ACHN (cell line): Measurements from ENCODE around the gene CYP2E1.
"Not testable (repeated sequence)": the region's sequence is repeated elsewhere in the genome, so short reads cannot be mapped to it uniquely, and the experiment has no call there.

Experiments
- DNase-seq: peaks from one replicate; pipeline ENCODE4 v3.0.0-alpha.2; 2015
- in situ Hi-C: cut with HindIII; loops from 2 replicates; pipeline ENCODE4 v1.10.0; 2017; ENCODE audit warnings: low sequenced_read_pairs, low pct_ligation_motif_present, low pct_unique_long_range_greater_than_20kb

Gene CYP2E1

DNA sequence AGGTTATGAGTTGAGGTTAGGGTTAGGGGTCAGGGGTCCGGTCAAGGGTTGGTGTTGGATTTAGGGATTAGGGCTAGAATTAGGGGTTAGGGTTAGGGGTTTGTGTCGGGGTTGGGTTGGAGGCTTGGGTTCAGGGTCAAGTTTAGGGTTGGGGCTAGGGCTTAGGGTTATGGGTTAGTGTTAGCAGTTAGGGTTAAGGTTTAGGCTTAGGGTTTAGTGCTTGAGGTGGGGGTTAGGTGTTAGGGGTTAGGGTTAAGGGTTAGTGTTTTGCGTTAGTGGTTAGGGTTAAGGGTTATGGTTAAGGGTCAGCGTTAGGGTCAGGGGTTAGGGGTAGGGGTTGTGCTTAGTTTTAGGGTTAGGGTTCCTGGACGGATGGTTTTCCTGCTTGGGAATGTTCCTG, 40.0 kb downstream of the CYP2E1 start:
- in situ Hi-C loops, result no loop called here

DNA sequence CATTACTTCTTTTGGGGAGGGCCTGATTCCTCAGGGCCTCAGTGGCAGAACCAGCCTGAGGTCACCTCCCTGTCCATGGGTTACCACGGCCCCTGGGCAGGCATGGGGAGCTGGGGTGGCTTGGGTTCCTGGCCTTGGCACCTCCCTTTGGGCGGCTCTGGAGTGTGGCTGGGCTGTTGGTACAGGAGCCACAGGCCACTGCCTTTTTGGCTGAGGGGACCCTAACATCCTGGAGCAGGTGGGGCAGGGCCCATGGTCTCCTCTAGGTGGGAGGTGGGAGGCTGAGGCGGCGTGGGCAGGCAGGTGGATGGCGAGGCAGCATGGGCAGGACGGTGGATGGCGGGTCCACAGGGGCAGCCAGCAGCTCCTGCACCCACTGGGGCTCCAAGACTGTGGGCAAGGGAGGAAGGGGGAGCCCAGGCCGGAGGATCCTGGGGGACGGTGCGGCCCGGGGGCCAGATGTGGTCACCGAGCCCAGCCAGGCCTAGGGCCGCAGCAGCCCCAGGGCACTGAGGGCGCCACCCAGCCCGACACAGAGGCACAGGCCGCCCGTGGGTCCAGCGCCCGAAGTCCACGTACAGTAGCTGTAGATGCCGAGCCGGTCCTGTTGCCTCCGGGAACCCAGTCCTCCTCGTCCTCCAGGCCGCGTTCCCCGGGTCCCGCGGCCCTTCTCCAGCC, 40.6 kb downstream of the CYP2E1 start:
- in situ Hi-C loops, result no loop called here
- DNase-seq, result no peak

More for the DNA sequence above, 40.0 kb downstream of the CYP2E1 start:
- DNase-seq, result no peak

DNA sequence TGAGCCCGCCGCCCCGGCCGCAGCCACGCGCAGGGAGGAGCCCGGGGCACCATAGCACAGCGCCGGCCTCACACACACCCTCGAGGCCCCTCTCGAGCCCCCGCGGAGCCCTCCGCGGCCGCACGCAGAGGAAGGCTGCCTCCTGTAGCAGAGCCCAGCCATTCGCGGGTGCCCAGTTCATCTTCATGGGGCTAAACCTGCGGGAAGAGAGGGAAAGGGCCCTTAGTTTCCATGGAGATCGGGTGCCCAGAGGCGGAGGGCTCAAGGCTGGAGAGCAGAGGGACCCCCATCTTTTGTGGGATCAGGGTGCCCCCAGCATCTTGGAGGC, 41.1 kb downstream of the CYP2E1 start:
- no peak for DNase-seq
- in situ Hi-C loops, result no loop called here

DNA sequence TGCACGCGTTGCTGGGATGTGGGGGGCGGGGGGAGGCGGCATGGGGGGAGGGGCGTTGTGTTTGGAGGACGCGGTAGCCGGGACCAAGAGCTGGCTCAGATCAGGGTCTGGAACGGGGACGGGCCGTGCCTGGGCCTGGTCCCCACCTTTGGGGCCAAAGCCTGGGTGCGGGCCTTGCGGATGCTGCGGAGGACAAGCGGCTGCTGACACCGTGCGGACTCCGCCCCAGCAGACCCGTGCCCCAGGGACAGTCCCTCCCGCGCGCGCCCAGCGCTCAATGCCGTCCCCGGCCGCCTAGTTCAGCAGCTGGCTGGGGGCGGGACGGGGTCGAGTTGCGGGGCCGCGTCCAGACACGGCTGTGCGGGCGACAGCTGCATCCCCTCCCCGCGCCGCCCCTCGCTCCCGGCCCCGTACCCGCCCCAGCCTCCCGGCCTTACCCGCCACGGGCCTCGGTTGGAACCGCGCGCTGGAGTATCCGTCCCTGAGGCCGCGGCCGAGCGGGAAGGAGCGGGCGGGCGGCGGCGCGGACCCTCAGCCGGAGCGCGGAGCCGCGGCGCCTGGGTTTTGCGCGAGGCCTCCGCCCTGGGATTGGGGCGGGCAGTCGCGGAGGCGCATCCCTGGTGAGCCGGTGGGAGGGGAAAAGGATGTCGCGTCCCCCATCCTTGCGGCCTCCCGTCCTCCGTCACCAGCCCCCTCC, 41.8 kb downstream of the CYP2E1 start:
- DNase-seq, in situ Hi-C loops: not testable (repeated sequence)

DNA sequence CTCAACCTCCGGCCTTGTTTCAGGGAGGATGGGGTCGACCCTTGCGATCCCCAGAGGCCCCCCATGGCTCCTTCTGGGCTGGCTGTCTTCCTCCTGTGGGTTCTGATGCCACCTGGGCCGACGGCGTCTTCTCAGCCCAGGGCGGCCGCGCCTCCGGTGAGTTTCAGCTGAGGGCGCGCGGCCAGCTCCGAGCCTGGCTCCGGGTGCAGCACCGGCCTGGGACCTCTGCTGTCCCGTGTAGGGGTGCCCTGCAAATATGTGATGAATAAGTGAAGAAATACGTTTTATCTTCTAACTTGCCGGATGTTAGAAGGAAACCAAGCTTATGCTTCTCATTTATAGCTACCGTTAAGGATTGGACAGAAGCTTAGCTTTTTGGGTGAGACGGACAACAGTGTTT, 42.6 kb downstream of the CYP2E1 start:
- DNase-seq, in situ Hi-C loops: not testable (repeated sequence)

DNA sequence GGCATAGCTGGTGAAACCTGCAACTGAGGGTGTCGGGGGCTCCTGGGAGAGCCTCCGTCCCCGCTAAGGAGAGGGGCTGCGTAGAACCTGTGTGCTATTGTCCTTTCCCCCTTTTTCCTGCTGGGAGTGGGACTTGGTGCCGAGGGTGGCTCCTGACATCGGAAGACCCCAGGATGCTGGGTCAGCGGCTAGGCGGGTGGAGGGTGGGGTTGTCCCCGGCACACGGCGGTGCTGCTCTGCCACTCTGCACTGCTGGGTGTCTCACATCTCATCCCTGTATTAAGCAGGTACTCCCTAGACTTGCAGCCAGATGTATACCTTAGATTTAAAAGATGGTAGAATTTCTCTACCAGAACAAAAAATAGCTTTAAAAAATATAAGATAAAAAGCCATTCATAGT, 44.9 kb downstream of the CYP2E1 start:
- in situ Hi-C loops, DNase-seq: not testable (repeated sequence)

DNA sequence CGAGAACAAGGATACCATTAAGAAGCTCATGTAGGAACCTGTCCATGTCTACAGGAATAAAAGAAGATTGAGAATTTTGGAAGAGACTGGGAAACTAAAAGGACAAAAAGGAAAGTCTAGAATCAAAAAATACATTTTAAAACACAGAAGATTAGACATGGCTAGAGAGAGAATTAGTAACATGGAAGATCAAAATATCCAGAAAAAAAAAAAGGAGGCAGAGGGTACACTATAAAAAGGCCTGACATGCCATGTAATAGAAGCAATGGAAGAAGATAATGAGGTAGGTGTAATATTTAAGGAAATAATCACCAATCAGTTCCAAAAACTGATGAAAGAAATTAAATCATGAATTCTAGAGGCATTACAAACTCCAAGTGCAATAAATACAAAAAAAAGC, 46.3 kb downstream of the CYP2E1 start:
- DNase-seq, in situ Hi-C loops: not testable (repeated sequence)

DNA sequence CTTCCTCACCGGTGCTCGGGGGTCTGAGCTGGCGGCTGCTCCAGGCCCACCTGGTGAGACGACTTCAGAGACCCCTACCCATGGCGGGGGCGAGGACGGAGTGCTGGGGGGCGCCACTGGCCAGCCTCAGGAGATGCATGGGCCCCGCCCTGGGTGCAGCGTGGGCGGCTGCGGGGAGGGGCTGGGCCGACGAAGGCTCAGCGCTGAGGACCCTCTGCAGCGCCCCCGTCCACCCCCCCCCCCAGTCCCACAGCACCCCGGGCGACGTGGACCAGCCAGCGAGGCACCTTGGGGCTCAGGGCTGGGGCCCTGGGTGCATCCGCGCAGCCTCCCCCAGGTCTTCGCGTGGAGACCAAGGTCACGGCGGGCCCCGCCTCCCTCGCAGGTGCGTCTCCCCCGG, 49.9 kb downstream of the CYP2E1 start:
- DNase-seq, in situ Hi-C loops: not testable (repeated sequence)
